HepG2 (cell line): ENCODE measurements around the gene DLG4. TPM values are rescaled to one million over a fixed set of nuclear protein-coding genes. Genes with fewer than 3 reads are reported as not detected.
"Not testable (repeated sequence)": the region's sequence is repeated elsewhere in the genome, so short reads cannot be mapped to it uniquely, and the experiment has no call there.

Source experiments
- ATAC-seq: fragments of 200-7000 bp; cut with Tn5 transposase; 3 replicates; pipeline ENCODE4 v1.9.1; 2020; ENCODE audit warnings: mild to moderate bottlenecking, moderate library complexity
- BruUV-seq: library from RNA; stranded (reverse); fragments of 400-500 nt; replicated peaks from 2 replicates; lab custom pipeline; 2021; lab: Mats Ljungman, UMichigan
- CTCF ChIA-PET: fragments of 300-600 bp; formaldehyde crosslinking; extraction: SDS; loops from one replicate; lab custom pipeline; 2021; ENCODE audit warnings: low total read pairs, inconsistent platforms, low intra/inter-chr PET ratio; lab: Yijun Ruan, JAX
- POLR2A ChIA-PET: fragments of 350-600 bp; sonication (Branson Sonifier 250); formaldehyde crosslinking; loops from one replicate; lab custom pipeline; 2020; ENCODE audit warnings: antibody characterized with exemption, inconsistent platforms; lab: Yijun Ruan, JAX
- DNase-seq: peaks from one replicate; pipeline ENCODE4 v3.0.0-alpha.2; 2015; ENCODE audit warnings: low spot score
- FAIRE-seq: peaks from 3 replicates; lab custom pipeline; 2011; peaks lifted over from hg19 to GRCh38; lab: Jason Lieb, UNC
- H2AFZ ChIP-seq: one replicate; pipeline ENCODE4 v1.6.1; 2011; ENCODE audit warnings: low read length, inconsistent platforms
- H3K27ac ChIP-seq: fragments of 300-600 bp; 3 replicates; pipeline ENCODE4 v1.8.0; 2011; ENCODE audit warnings: mixed run types, mild to moderate bottlenecking, mixed read lengths, low read length, inconsistent platforms; ENCODE audit not compliant: insufficient read depth; ENCODE audit errors: extremely low read length
- H3K27me3 ChIP-seq, 2 experiments: fragments of 200-600 bp in 1 of 2; 2 replicates in 1 of 2; 3 replicates in 1 of 2; pipeline versions ENCODE4 v1.6.0 to v1.8.0; 2011; ENCODE audit warnings: low read length in 2 of 2, mild to moderate bottlenecking in 2 of 2, moderate library complexity in 2 of 2, inconsistent platforms in 1 of 2; ENCODE audit not compliant: insufficient read depth in 2 of 2, control insufficient read depth in 1 of 2
- H3K36me3 ChIP-seq, 2 experiments: fragments of 200-600 bp in 1 of 2; replicated peaks in 1 of 2; 2 replicates in 1 of 2; 3 replicates in 1 of 2; pipeline versions ENCODE4 v1.5.1 to v1.8.0; 2011; ENCODE audit warnings: low read length in 2 of 2, inconsistent platforms in 1 of 2; ENCODE audit not compliant: insufficient read depth in 2 of 2, control insufficient read depth in 1 of 2
- H3K4me1 ChIP-seq: 2 replicates; pipeline ENCODE4 v1.5.1; 2012; ENCODE audit warnings: low read length, inconsistent platforms; ENCODE audit not compliant: insufficient read depth
- H3K4me2 ChIP-seq: 2 replicates; pipeline ENCODE4 v1.6.0; 2011; ENCODE audit warnings: low read depth, low read length, inconsistent platforms
- H3K4me3 ChIP-seq, 3 experiments: fragments of 200-600 bp in 1 of 3; sonication (generic), shearing (Covaris generic) in 1 of 3; replicated peaks in 1 of 3; 2 replicates each; pipeline ENCODE4 v1.5.1; 2011 to 2016; ENCODE audit warnings: low read length in 3 of 3, inconsistent platforms in 2 of 3, low read depth in 2 of 3, mild to moderate bottlenecking in 2 of 3, control low read depth in 1 of 3, mixed read lengths in 1 of 3; ENCODE audit not compliant: insufficient read depth in 1 of 3
- H3K79me2 ChIP-seq: one replicate; pipeline ENCODE4 v1.6.1; 2011; ENCODE audit warnings: low read length, inconsistent platforms; ENCODE audit not compliant: insufficient read depth
- H3K9ac ChIP-seq: 2 replicates; pipeline ENCODE4 v1.6.0; 2011; ENCODE audit warnings: mild to moderate bottlenecking, low read depth, low read length, inconsistent platforms; ENCODE audit not compliant: insufficient read depth
- H3K9me3 ChIP-seq: 2 replicates; pipeline ENCODE4 v1.5.1; 2012; ENCODE audit warnings: mild to moderate bottlenecking, low read length
- H4K20me1 ChIP-seq: 2 replicates; pipeline ENCODE4 v1.6.0; 2011; ENCODE audit warnings: inconsistent platforms, mild to moderate bottlenecking, low read length, moderate library complexity; ENCODE audit not compliant: insufficient read depth
- ATRX ChIP-seq: sonication (generic); formaldehyde crosslinking; IDR thresholded peaks from 2 replicates; pipeline ENCODE4 v1.4.0; 2020; ENCODE audit warnings: missing genetic modification reagents, borderline replicate concordance
- KLF12 ChIP-seq: sonication (generic); formaldehyde crosslinking; IDR thresholded peaks from 2 replicates; pipeline ENCODE4 v1.4.0; 2020; ENCODE audit warnings: missing genetic modification reagents, borderline replicate concordance
- MAFK ChIP-seq, 2 experiments: IDR thresholded peaks in 1 of 2; conservative IDR thresholded peaks in 1 of 2; 2 replicates each; pipeline ENCODE4 v1.6.1; 2011; ENCODE audit warnings: improper control_type of control experiment in 2 of 2, low read length in 2 of 2
- NR2F1 ChIP-seq, 2 experiments: fragments of 450-650 bp in 1 of 2; formaldehyde crosslinking in 1 of 2; IDR thresholded peaks; 2 replicates each; pipeline versions ENCODE4 v1.5.0 to v1.6.1; 2016 to 2020; ENCODE audit warnings: mild to moderate bottlenecking in 1 of 2, missing compliant biosample characterization in 1 of 2, missing genetic modification reagents in 1 of 2, moderate library complexity in 1 of 2
- PHF8 ChIP-seq: sonication (generic); formaldehyde crosslinking; IDR thresholded peaks from 2 replicates; pipeline ENCODE4 v1.5.0; 2020; ENCODE audit warnings: missing genetic modification reagents
- RBM22 ChIP-seq: fragments of 200-400 bp; formaldehyde crosslinking; optimal IDR thresholded peaks from 2 replicates; pipeline ENCODE3; 2017; ENCODE audit warnings: mild to moderate bottlenecking, low read length, moderate library complexity
- RFXANK ChIP-seq: IDR thresholded peaks from 2 replicates; pipeline ENCODE4 v1.6.1; 2016
- RXRB ChIP-seq: IDR thresholded peaks from 2 replicates; pipeline ENCODE4 v1.6.1; 2016; ENCODE audit warnings: borderline replicate concordance, missing genetic modification reagents, missing compliant biosample characterization
- SAP130 ChIP-seq: IDR thresholded peaks from 2 replicates; pipeline ENCODE4 v1.6.1; 2016; ENCODE audit warnings: low read depth
- SIN3B ChIP-seq: fragments of 150-350 bp; IDR thresholded peaks from 2 replicates; pipeline ENCODE4 v1.6.1; 2014; ENCODE audit warnings: low read length
- SP140L ChIP-seq: sonication (generic); formaldehyde crosslinking; IDR thresholded peaks from 2 replicates; pipeline ENCODE4 v1.4.0; 2020; ENCODE audit warnings: missing genetic modification reagents, borderline replicate concordance
- STAG1 ChIP-seq: sonication (generic); formaldehyde crosslinking; IDR thresholded peaks from 2 replicates; pipeline ENCODE4 v1.4.0; 2020; ENCODE audit warnings: missing genetic modification reagents
- TEAD3 ChIP-seq: optimal IDR thresholded peaks from 2 replicates; pipeline ENCODE3; 2016; ENCODE audit warnings: borderline replicate concordance
- ZNF383 ChIP-seq: sonication (generic); formaldehyde crosslinking; IDR thresholded peaks from 2 replicates; pipeline ENCODE4 v1.4.0; 2020; ENCODE audit warnings: missing genetic modification reagents, mild to moderate bottlenecking, borderline replicate concordance
- ZNF556 ChIP-seq: sonication (generic); formaldehyde crosslinking; IDR thresholded peaks from 2 replicates; pipeline ENCODE4 v1.4.0; 2020; ENCODE audit warnings: mild to moderate bottlenecking, missing genetic modification reagents, borderline replicate concordance
- WGBS: methylation state at CpG from one replicate; pipeline ENCODE4 v1.1.6; 2017; ENCODE audit warnings: low lambda C conversion rate; 5-methylcytosine and 5-hydroxymethylcytosine counted together
- in situ Hi-C: cut with HindIII; loops from 2 replicates; pipeline ENCODE4 v1.10.0; 2017; ENCODE audit warnings: low pct_unique_long_range_greater_than_20kb; ENCODE audit not compliant: extremely low pct_ligation_motif_present
- intact Hi-C: fragments of 100-400 bp; cut with micrococcal nuclease; formaldehyde crosslinking; loops from one replicate; pipeline ENCODE4 v1.10.0; 2022; ENCODE audit not compliant: unreplicated experiment
- polyA plus RNA-seq, 8 experiments: library from polyadenylated mRNA; depleted of rRNA in 3 of 8; stranded (reverse) in 7 of 8; unstranded in 1 of 8; fragments of >200 nt; fragmentation: Illumina TruSeq in 4 of 8; extraction: Trizol in 4 of 8; gene quantifications; 2 replicates each; pipeline versions ENCODE4 v1.2.1 to v1.2.3, GENCODE V29; 2011 to 2016; ENCODE audit warnings: low read depth in 4 of 8, missing spikeins in 1 of 8, mixed read lengths in 1 of 8; ENCODE audit not compliant: insufficient read depth in 1 of 8
- total RNA-seq, 5 experiments: library from RNA; depleted of rRNA; stranded (reverse); fragments of >200 nt; fragmentation: Illumina TruSeq; extraction: Trizol; gene quantifications; 2 replicates each; pipeline ENCODE4 v1.2.3, GENCODE V29; 2016; ENCODE audit warnings: low read depth in 1 of 5
- TF ChIP-seq, protein P1 (sequence below): sonication (generic); formaldehyde crosslinking; IDR thresholded peaks from 2 replicates; pipeline ENCODE4 v1.8.1; 2023; ENCODE audit warnings: mild to moderate bottlenecking, moderate library complexity, missing genetic modification reagents
- TF ChIP-seq, protein P2 (sequence below): sonication (generic); formaldehyde crosslinking; IDR thresholded peaks from 2 replicates; pipeline ENCODE4 v1.4.0; 2020; ENCODE audit warnings: missing genetic modification reagents

The DLG4 gene
- total and polyA plus RNA-seq, 2 of the 13 experiments (the other 11 are each of a cell fraction or from before 2014, with no cell fraction given), result 0.71 to 4.3 TPM

GRCh38 chr17:7168841-7169564, 50.6 kb downstream of the DLG4 start:
- in situ Hi-C loops, intact Hi-C loops, H3K9ac ChIP-seq, BruUV-seq, ATAC-seq, DNase-seq, H3K4me3 ChIP-seq, H4K20me1 ChIP-seq, H2AFZ ChIP-seq, H3K79me2 ChIP-seq: not testable (repeated sequence)
- Histone ChIP-seq H3K36me3 (peaks cover 6 to 16% of the 10 kb centered on the region in 2 experiments; a peak in 4 of 5 replicates), H3K4me1 (peaks cover 66% of the 10 kb centered on the region)
- WGBS, result 91% methylated on average over 10 of the region's 10 CpGs
- POLR2A ChIA-PET, result interaction anchor here (1.0 to 3.9 kb wide), 4 partner anchors 9 to 123 kb away, joined by 3 to 56 read pairs (median 6); partner anchors contain the start of genes ASGR1 and ASGR2
- TF ChIP-seq MAFK (conservative IDR thresholded peaks at IDR 0.05 in 1 of 2, IDR thresholded peaks at IDR 0.05 in 1 of 2; ENCODE audit: low read length in 2 of 2), result 0 out of 4 replicates have a peak, but pooled peaks of 1 of the 2 experiments have one; percentile 1
- TF ChIP-seq, all 625 proteins: peak for 1; not testable (repeated sequence) for 624
- H3K9me3 ChIP-seq, CTCF ChIA-PET, FAIRE-seq, H3K27me3 ChIP-seq, H3K4me2 ChIP-seq, H3K27ac ChIP-seq: not testable (repeated sequence)

GRCh38 chr17:7167832-7168231, 51.8 kb downstream of the DLG4 start:
- peak; percentile 56 for DNase-seq
- POLR2A ChIA-PET, result interaction anchor here (0.7 to 3.9 kb wide), 7 partner anchors 10 to 132 kb away, joined by 3 to 56 read pairs (median 4); partner anchors contain the start of genes ASGR1, ASGR2 and SLC16A13
- Histone ChIP-seq H3K79me2 (peaks cover 1% of the 10 kb centered on the region), H3K4me1 (peaks cover 62% of the 10 kb centered on the region), H3K4me2 (0 out of 2 replicates have a peak overlapping the region, but pooled peaks have one; percentile 19), H3K27ac (peak overlapping the region; percentile 49), H3K9ac (no peak overlapping the region), H4K20me1 (peaks cover 7% of the 10 kb centered on the region; the same call in 1 of the 2 replicates), H2AFZ (no peak overlapping the region), H3K36me3 (peaks cover 5 to 11% of the 10 kb centered on the region in 2 experiments; a peak in 3 of 5 replicates), H3K4me3 (no peak overlapping the region), H3K9me3 (no peaks in the 10 kb centered on the region), H3K27me3 (no peaks in the 10 kb centered on the region)
- ATAC-seq, result peak; percentile 16; the same call in 1 of the 3 replicates
- intact Hi-C loops, result no loop called here
- in situ Hi-C loops, result no loop called here
- FAIRE-seq, result peak; percentile 8
- TSS peak; percentile 34 for BruUV-seq
- WGBS, result 25% methylated on average over 4 of the region's 4 CpGs
- CTCF ChIA-PET, result no interaction called here
- TF ChIP-seq SAP130 (CRISPR knock-in tag) (0 out of 2 replicates have a peak, but pooled peaks have one; percentile 21), STAG1 (CRISPR knock-in tag) (no peak), TEAD3 (CRISPR knock-in tag) (peak; percentile 28), SP140L (no peak), RBM22 (peak; percentile 43), KLF12 (no peak), RXRB (CRISPR knock-in tag) (0 out of 2 replicates have a peak, but pooled peaks have one; percentile 16), PHF8 (CRISPR knock-in tag) (no peak), RFXANK (CRISPR knock-in tag) (no peak), ZNF383 (CRISPR knock-in tag) (no peak), ZNF556 (CRISPR knock-in tag) (no peak), ATRX (no peak), NR2F1 (CRISPR knock-in tag; IDR thresholded peaks at IDR 0.05) (no peak), SIN3B (no peak)
- TF ChIP-seq, protein P1, sequence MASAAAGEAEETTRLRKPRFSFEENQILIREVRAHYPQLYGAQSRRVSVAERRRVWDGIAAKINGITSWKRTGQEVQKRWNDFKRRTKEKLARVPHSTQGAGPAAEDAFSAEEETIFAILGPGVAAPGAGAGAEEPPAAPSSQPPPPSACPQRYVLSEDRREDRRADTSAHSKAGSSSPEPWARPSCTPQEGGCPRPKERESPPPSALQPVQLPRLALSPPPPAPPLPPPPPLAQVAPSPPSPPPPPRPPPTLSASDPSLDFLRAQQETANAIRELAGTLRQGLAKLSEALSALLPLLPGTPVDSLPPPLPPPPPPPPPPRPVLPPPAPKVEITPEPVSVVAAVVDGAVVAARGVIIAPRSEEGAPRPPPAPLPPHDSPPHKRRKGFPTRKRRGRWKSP, result 0 out of 2 replicates have a peak, but pooled peaks have one; percentile 28
- TF ChIP-seq, protein P2, sequence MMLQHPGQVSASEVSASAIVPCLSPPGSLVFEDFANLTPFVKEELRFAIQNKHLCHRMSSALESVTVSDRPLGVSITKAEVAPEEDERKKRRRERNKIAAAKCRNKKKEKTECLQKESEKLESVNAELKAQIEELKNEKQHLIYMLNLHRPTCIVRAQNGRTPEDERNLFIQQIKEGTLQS (CRISPR knock-in tag), result no peak
